ENCODE measurements around the gene SPECC1L. TPM values are rescaled to one million over a fixed set of nuclear protein-coding genes. Genes with fewer than 3 reads are reported as not detected.

SPECC1L gene
- total RNA-seq, 1 experiment from 2014 or later: 23.0 TPM

- peak; percentile 67 for DNase-seq
- H3K36me3 ChIP-seq (replicated peaks; ENCODE audit: control insufficient read depth, insufficient read depth, low read length): no peaks in the 10 kb centered on the region
- peaks cover 20% of the 10 kb centered on the region for H3K27me3 ChIP-seq (ENCODE audit: control insufficient read depth, insufficient read depth, low read length)
- no peak within 1 kb of the TSS for H3K4me3 ChIP-seq (ENCODE audit: insufficient read depth, low read depth, low read length)
Observed at GRCh38 chr22:24427500-24428164, 157.0 kb downstream of the SPECC1L start, which contains the start of gene ADORA2A. ADORA2A (plus strand) TSS chr22:24427599; CDS start chr22:24433405, 5,806 bp downstream.

GRCh38 chr22:24428751-24429410, 158.2 kb downstream of the SPECC1L start:
- DNase-seq: no peak
- Histone ChIP-seq H3K27me3 (ENCODE audit: control insufficient read depth, insufficient read depth, low read length) (peaks cover 20% of the 10 kb centered on the region), H3K36me3 (replicated peaks; ENCODE audit: control insufficient read depth, insufficient read depth, low read length) (no peaks in the 10 kb centered on the region), H3K4me3 (ENCODE audit: insufficient read depth, low read depth, low read length) (no peak overlapping the region)

- H3K27me3 ChIP-seq (ENCODE audit: control insufficient read depth, insufficient read depth, low read length): peaks cover 12% of the 10 kb centered on the region
- H3K36me3 ChIP-seq (replicated peaks; ENCODE audit: control insufficient read depth, insufficient read depth, low read length): no peaks in the 10 kb centered on the region
- DNase-seq: peak; percentile 79
- H3K4me3 ChIP-seq (ENCODE audit: insufficient read depth, low read depth, low read length): no peak overlapping the region
Observed at GRCh38 chr22:24429411-24430365, 159.1 kb downstream of the SPECC1L start.

GRCh38 chr22:24430431-24431308, 160.0 kb downstream of the SPECC1L start:
- DNase-seq: no peak
- no peak overlapping the region for H3K4me3 ChIP-seq (ENCODE audit: insufficient read depth, low read depth, low read length)
- H3K36me3 ChIP-seq (replicated peaks; ENCODE audit: control insufficient read depth, insufficient read depth, low read length): no peaks in the 10 kb centered on the region
- H3K27me3 ChIP-seq (ENCODE audit: control insufficient read depth, insufficient read depth, low read length): peaks cover 3% of the 10 kb centered on the region

GRCh38 chr22:24431309-24432034, 160.8 kb downstream of the SPECC1L start:
- Histone ChIP-seq H3K27me3 (ENCODE audit: control insufficient read depth, insufficient read depth, low read length) (no peaks in the 10 kb centered on the region), H3K4me3 (ENCODE audit: insufficient read depth, low read depth, low read length) (no peak overlapping the region), H3K36me3 (replicated peaks; ENCODE audit: control insufficient read depth, insufficient read depth, low read length) (no peaks in the 10 kb centered on the region)
- DNase-seq: no peak

- Histone ChIP-seq H3K4me3 (ENCODE audit: insufficient read depth, low read depth, low read length) (no peak overlapping the region), H3K27me3 (ENCODE audit: control insufficient read depth, insufficient read depth, low read length) (no peaks in the 10 kb centered on the region), H3K36me3 (replicated peaks; ENCODE audit: control insufficient read depth, insufficient read depth, low read length) (no peaks in the 10 kb centered on the region)
- no peak for DNase-seq
Observed at GRCh38 chr22:24432059-24432853, 161.6 kb downstream of the SPECC1L start.

GRCh38 chr22:24433001-24433827, 162.6 kb downstream of the SPECC1L start:
- Histone ChIP-seq H3K36me3 (replicated peaks; ENCODE audit: control insufficient read depth, insufficient read depth, low read length) (no peaks in the 10 kb centered on the region), H3K4me3 (ENCODE audit: insufficient read depth, low read depth, low read length) (no peak overlapping the region), H3K27me3 (ENCODE audit: control insufficient read depth, insufficient read depth, low read length) (no peaks in the 10 kb centered on the region)
- no peak for DNase-seq

- no peaks in the 10 kb centered on the region for H3K36me3 ChIP-seq (replicated peaks; ENCODE audit: control insufficient read depth, insufficient read depth, low read length)
- H3K27me3 ChIP-seq (ENCODE audit: control insufficient read depth, insufficient read depth, low read length): no peaks in the 10 kb centered on the region
- H3K4me3 ChIP-seq (ENCODE audit: insufficient read depth, low read depth, low read length): no peak overlapping the region
- peak; percentile 42 for DNase-seq
Observed at GRCh38 chr22:24433828-24434470, 163.3 kb downstream of the SPECC1L start.

- Histone ChIP-seq H3K27me3 (ENCODE audit: control insufficient read depth, insufficient read depth, low read length) (no peaks in the 10 kb centered on the region), H3K4me3 (ENCODE audit: insufficient read depth, low read depth, low read length) (no peak overlapping the region), H3K36me3 (replicated peaks; ENCODE audit: control insufficient read depth, insufficient read depth, low read length) (no peaks in the 10 kb centered on the region)
- peak; percentile 42 for DNase-seq
Observed at GRCh38 chr22:24434471-24435322, 164.1 kb downstream of the SPECC1L start.

- Histone ChIP-seq H3K4me3 (ENCODE audit: insufficient read depth, low read depth, low read length) (no peak overlapping the region), H3K27me3 (ENCODE audit: control insufficient read depth, insufficient read depth, low read length) (no peaks in the 10 kb centered on the region), H3K36me3 (replicated peaks; ENCODE audit: control insufficient read depth, insufficient read depth, low read length) (no peaks in the 10 kb centered on the region)
- DNase-seq: no peak
Observed at GRCh38 chr22:24435323-24435645, 164.7 kb downstream of the SPECC1L start.

GRCh38 chr22:24435861-24436371, 165.3 kb downstream of the SPECC1L start:
- H3K36me3 ChIP-seq (replicated peaks; ENCODE audit: control insufficient read depth, insufficient read depth, low read length): no peaks in the 10 kb centered on the region
- no peak overlapping the region for H3K4me3 ChIP-seq (ENCODE audit: insufficient read depth, low read depth, low read length)
- peak; percentile 56 for DNase-seq
- H3K27me3 ChIP-seq (ENCODE audit: control insufficient read depth, insufficient read depth, low read length): no peaks in the 10 kb centered on the region

Measured in H7 (cell line).